ENCODE data around the gene ZDHHC16. TPM values are rescaled to one million over a fixed set of nuclear protein-coding genes. Genes with fewer than 3 reads are reported as not detected.

Gene ZDHHC16
- total and polyA plus RNA-seq, 10 of the 15 experiments (the other 5 are each of a cell fraction or from before 2014, with no cell fraction given) = 16.8 to 63.1 (median 29.8) TPM

GRCh38 chr10:97425964-97426775 lies 19.8 kb upstream of the ZDHHC16 start, which contains the start of gene PGAM1 (continued):
- TF ChIP-seq, protein P1, sequence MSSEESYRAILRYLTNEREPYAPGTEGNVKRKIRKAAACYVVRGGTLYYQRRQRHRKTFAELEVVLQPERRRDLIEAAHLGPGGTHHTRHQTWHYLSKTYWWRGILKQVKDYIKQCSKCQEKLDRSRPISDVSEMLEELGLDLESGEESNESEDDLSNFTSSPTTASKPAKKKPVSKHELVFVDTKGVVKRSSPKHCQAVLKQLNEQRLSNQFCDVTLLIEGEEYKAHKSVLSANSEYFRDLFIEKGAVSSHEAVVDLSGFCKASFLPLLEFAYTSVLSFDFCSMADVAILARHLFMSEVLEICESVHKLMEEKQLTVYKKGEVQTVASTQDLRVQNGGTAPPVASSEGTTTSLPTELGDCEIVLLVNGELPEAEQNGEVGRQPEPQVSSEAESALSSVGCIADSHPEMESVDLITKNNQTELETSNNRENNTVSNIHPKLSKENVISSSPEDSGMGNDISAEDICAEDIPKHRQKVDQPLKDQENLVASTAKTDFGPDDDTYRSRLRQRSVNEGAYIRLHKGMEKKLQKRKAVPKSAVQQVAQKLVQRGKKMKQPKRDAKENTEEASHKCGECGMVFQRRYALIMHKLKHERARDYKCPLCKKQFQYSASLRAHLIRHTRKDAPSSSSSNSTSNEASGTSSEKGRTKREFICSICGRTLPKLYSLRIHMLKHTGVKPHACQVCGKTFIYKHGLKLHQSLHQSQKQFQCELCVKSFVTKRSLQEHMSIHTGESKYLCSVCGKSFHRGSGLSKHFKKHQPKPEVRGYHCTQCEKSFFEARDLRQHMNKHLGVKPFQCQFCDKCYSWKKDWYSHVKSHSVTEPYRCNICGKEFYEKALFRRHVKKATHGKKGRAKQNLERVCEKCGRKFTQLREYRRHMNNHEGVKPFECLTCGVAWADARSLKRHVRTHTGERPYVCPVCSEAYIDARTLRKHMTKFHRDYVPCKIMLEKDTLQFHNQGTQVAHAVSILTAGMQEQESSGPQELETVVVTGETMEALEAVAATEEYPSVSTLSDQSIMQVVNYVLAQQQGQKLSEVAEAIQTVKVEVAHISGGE (CRISPR knock-in tag; IDR thresholded peaks at IDR 0.05) = no peak
- TF ChIP-seq IKZF2 (IDR thresholded peaks at IDR 0.05) = no peak
- TF ChIP-seq POLR2AphosphoS5 (IDR thresholded peaks at IDR 0.05; ENCODE audit: low read length) = peak; percentile 57; the same call in 1 of the 2 replicates
- TF ChIP-seq DPF2 (IDR thresholded peaks at IDR 0.05) = peak; percentile 63; the same call in 1 of the 2 replicates
- TF ChIP-seq MXI1 (IDR thresholded peaks at IDR 0.05; ENCODE audit: low read depth, low read length) = no peak
- no peak; the same call in none of the 2 replicates for TF ChIP-seq SREBF1 (IDR thresholded peaks at IDR 0.05; ENCODE audit: low read length)
- TF ChIP-seq MYC (IDR thresholded peaks at IDR 0.05; ENCODE audit: insufficient read depth, insufficient read length, insufficient replicate concordance, low read length, severe bottlenecking) = no peak
- TF ChIP-seq TBL1XR1 (IDR thresholded peaks at IDR 0.05; ENCODE audit: low read depth, low read length) = peak; percentile 33; the same call in 1 of the 2 replicates
- 0 out of 2 replicates have a peak, but pooled peaks have one; percentile 1 for TF ChIP-seq RAD21 (IDR thresholded peaks at IDR 0.05; ENCODE audit: insufficient read depth, low read depth, low read length)
- TF ChIP-seq RUNX3 (IDR thresholded peaks at IDR 0.05; ENCODE audit: low read length) = no peak
- TF ChIP-seq SMARCA5 (IDR thresholded peaks at IDR 0.05) = peak; percentile 25; the same call in 1 of the 2 replicates
- TF ChIP-seq RAD51 (IDR thresholded peaks at IDR 0.05) = no peak

All from GM12878 (cell line).